Measurements from ENCODE around the gene HRAS.

HRAS gene

DNA sequence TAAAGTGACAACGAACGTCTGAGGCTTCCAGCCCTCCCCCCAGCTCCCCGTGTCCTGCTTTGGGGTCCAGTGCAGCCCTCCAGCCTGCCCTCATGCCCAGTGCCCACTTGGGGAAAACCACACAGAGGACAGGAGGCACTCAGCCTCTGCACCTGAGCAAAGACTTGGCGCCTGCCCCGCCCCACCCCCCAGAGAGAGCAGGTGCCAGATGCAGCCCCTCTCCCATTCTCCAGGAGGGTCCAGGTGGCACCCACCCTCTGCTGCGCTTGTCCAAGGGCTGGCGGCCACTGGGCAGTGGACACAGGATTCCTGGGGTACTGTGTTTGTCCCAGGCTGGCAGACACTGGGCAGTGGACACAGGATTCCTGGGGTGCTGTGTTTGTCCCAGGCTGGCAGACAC, 44.0 kb downstream of the HRAS start:
- DNase-seq: no peak

DNA sequence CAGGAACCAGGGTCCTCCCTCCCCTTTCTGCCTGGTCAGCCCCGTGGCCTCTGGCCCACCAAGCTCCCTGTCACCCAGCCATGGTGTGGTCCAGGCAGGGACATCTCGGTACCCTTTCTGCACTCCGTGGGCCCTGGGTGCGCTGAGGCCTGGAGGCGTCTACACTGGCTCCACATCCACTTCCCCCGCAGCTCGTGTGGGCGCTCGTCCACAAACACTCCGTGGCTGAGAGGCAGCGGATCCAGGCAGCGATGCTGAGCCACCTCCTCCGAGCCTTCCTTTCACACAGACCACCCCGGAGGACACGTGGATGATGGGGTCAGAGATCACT, 44.5 kb downstream of the HRAS start:
- DNase-seq: no peak

DNA sequence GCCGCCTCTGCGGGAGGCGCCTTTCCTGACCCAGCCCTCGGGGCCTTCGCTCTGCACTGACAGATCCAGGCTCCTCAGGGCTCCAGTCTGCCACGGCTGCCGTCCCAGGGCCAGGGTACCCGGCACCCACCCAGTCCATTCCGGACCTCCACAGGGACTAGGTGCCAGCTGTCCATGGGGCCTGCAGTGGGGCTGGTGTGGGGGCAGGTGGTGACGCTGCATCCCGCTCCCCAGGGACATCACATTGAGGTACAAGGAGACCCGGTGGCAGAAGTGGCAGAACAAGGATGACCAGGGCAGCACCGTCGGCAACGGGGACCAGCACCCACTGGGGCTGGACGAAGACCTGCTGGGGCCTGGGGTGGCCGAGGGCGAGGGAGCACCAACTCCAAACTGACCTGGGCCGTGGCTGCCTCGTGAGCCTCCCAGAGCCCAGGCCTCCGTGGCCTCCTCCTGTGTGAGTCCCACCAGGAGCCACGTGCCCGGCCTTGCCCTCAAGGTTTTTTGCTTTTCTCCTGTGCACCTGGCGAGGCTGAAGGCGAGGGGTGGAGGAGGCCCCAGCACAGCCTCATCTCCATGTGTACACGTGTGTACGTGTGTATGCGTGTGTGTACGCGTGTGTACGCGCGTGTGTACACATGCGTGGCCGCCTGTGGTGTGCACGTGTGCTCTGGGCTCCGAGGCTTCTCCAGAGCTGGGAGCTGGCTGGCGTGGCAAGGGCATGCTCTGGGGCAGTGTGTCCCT, 45.0 kb downstream of the HRAS start:
- no peak for DNase-seq

DNA sequence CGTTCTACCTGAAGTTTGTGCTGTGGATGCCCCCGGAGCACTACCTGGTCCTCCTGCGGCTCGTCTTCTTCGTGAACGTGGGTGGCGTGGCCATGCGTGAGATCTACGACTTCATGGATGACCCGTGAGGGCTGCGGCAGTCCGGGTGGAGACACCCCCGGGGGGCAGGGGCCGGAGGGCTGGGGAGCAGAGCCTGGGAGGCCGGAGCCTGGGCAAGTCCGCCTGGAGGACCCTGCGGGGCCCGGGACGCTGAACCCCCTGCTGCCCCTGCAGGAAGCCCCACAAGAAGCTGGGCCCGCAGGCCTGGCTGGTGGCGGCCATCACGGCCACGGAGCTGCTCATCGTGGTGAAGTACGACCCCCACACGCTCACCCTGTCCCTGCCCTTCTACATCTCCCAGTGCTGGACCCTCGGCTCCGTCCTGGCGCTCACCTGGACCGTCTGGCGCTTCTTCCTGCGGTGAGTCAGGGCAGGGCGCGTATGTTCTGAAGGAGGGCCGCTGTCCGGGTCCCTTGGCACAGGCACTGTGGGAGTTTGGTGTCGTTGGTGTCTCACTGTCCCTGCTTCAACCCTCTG, 45.7 kb downstream of the HRAS start:
- no peak for DNase-seq

DNA sequence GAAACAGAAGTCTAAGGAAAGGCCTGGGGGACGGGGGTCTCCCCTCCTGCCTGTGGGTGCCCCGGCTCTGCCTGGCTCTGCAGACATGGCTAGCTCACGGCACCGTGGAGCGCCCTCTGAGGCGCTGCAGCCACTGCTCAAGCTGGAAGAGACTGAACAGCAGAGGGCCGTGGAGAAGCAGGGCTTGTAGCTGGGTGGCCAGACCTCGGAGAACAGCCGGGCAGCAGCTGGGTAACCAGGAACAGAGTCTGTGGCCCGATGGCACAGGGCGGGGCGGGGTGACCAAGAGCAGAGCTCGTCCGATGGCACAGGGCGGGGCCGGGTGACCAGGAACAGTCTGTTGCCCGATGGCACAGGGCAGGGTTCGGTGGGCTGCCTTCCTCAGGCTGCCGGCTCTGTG, 46.4 kb downstream of the HRAS start:
- no peak for DNase-seq

DNA sequence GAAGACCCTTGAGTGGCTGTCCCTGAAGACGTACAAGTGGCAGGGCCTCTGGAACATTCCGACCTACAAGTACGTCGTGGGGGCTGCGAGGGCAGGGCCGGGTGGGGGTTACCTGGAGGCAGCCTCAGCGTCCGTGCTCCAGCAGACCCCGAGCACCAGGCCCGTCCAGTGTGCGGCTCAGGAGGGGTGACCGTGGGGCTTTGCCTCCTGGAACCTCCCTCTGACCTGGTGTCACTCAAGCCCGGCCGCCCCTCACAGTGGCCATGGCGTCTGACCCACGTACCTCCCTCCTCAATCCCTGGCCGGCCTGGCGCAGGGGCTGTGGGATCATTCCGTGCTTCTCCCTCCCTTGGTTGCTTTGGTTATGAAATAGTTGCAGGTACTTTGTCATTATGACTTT, 46.8 kb downstream of the HRAS start:
- DNase-seq: no peak

DNA sequence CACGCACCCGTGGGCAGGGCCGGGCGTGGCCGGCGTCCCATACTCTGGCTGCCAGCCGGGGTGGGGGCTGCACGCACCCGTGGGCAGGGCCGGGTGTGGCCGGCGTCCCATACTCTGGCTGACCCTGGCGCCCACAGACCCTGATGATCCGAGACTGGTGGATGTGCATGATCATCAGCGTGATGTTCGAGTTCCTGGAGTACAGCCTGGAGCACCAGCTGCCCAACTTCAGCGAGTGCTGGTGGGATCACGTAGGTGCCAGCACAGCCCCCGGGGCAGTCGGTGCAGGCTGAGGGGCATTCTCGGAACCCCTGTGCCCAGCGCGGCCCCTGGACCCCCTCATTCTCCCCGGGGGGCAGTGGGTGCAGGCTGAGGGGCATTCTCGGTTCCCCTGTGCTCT, 47.3 kb downstream of the HRAS start:
- no peak for DNase-seq

DNA sequence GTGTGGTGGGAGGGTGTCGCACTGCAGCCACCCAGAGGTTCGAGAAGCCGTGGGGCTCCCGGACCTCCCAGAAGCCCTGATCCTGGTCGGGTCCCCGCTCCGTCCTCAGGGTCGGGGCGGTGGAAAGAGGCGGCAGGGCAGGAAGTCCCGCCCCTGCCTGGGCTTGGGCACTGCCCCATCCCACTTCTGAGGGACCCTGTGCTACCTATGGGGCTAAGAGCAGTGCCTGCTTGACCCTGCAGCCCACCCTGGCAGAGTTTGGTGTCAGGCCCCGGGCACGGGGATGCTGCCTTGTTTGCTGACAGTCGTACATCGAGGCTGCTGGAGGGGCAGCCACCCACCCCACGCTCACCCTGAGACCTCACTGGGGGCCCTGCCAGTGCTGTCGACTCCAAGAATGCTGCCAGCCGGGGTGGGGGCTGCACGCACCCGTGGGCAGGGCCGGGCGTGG, 47.8 kb downstream of the HRAS start:
- no peak for DNase-seq

DNA sequence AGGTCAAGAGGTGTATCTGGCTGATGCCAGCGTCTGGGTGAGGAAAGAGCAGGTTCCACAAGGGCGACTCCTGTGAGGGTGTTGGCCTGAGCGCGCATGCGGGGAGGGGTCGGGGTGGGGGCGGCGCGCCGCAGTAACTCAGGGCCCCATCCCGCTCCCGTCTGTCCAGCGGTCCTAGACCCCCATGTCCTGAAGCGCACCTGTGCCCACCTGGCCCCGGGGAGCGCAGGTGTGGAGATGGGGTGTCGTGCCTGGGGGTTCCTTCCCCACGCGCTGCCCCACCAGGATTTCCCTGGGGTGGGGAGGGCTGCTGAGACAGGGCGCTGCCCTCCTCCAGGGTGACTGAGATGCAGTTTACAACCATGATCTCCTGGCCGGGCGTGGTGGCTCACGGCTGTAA, 49.2 kb downstream of the HRAS start:
- DNase-seq: no peak

DNA sequence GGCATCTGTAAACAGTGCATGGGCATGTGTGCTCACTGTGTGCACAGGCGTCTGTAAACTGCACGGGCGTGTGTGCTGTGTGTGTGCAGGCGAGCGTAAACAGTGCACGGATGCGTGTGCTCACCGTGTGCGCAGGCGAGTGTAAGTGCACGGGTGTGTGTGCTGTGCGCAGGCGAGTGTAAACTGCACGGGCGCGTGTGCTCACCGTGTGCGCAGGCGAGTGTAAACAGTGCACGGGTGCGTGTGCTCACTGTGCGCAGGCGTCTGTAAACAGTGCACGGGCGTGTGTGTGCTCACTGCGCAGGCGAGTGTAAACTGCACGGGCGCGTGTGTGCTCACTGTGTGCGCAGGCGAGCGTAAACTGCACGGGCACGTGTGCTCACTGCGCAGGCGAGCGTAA, 50.8 kb downstream of the HRAS start:
- no peak for DNase-seq

All from DMS 273 treated with DMSO at 0.1 percent for 48 hours (cell line).